HepG2 (cell line): Measurements from ENCODE around the gene GPATCH4. TPM values are rescaled to one million over a fixed set of nuclear protein-coding genes. Genes with fewer than 3 reads are reported as not detected.
A peak's percentile ranks its signal among the peaks of the same experiment; 100 is the strongest.

Source experiments
- ATAC-seq: fragments of 200-7000 bp; cut with Tn5 transposase; 3 replicates; pipeline ENCODE4 v1.9.1; 2020; ENCODE audit warnings: mild to moderate bottlenecking, moderate library complexity
- BruUV-seq: library from RNA; stranded (reverse); fragments of 400-500 nt; replicated peaks from 2 replicates; lab custom pipeline; 2021; lab: Mats Ljungman, UMichigan
- CTCF ChIA-PET: fragments of 300-600 bp; formaldehyde crosslinking; extraction: SDS; loops from one replicate; lab custom pipeline; 2021; ENCODE audit warnings: low total read pairs, inconsistent platforms, low intra/inter-chr PET ratio; lab: Yijun Ruan, JAX
- POLR2A ChIA-PET: fragments of 350-600 bp; sonication (Branson Sonifier 250); formaldehyde crosslinking; loops from one replicate; lab custom pipeline; 2020; ENCODE audit warnings: antibody characterized with exemption, inconsistent platforms; lab: Yijun Ruan, JAX
- DNase-seq: peaks from one replicate; pipeline ENCODE4 v3.0.0-alpha.2; 2015; ENCODE audit warnings: low spot score
- FAIRE-seq: peaks from 3 replicates; lab custom pipeline; 2011; peaks lifted over from hg19 to GRCh38; lab: Jason Lieb, UNC
- H2AFZ ChIP-seq: one replicate; pipeline ENCODE4 v1.6.1; 2011; ENCODE audit warnings: low read length, inconsistent platforms
- H3K27ac ChIP-seq: fragments of 300-600 bp; 3 replicates; pipeline ENCODE4 v1.8.0; 2011; ENCODE audit warnings: mixed run types, mild to moderate bottlenecking, mixed read lengths, low read length, inconsistent platforms; ENCODE audit not compliant: insufficient read depth; ENCODE audit errors: extremely low read length
- H3K27me3 ChIP-seq, 2 experiments: fragments of 200-600 bp in 1 of 2; 2 replicates in 1 of 2; 3 replicates in 1 of 2; pipeline versions ENCODE4 v1.6.0 to v1.8.0; 2011; ENCODE audit warnings: low read length in 2 of 2, mild to moderate bottlenecking in 2 of 2, moderate library complexity in 2 of 2, inconsistent platforms in 1 of 2; ENCODE audit not compliant: insufficient read depth in 2 of 2, control insufficient read depth in 1 of 2
- H3K36me3 ChIP-seq, 2 experiments: fragments of 200-600 bp in 1 of 2; replicated peaks in 1 of 2; 2 replicates in 1 of 2; 3 replicates in 1 of 2; pipeline versions ENCODE4 v1.5.1 to v1.8.0; 2011; ENCODE audit warnings: low read length in 2 of 2, inconsistent platforms in 1 of 2; ENCODE audit not compliant: insufficient read depth in 2 of 2, control insufficient read depth in 1 of 2
- H3K4me1 ChIP-seq: 2 replicates; pipeline ENCODE4 v1.5.1; 2012; ENCODE audit warnings: low read length, inconsistent platforms; ENCODE audit not compliant: insufficient read depth
- H3K4me2 ChIP-seq: 2 replicates; pipeline ENCODE4 v1.6.0; 2011; ENCODE audit warnings: low read depth, low read length, inconsistent platforms
- H3K4me3 ChIP-seq, 3 experiments: fragments of 200-600 bp in 1 of 3; sonication (generic), shearing (Covaris generic) in 1 of 3; replicated peaks in 1 of 3; 2 replicates each; pipeline ENCODE4 v1.5.1; 2011 to 2016; ENCODE audit warnings: low read length in 3 of 3, inconsistent platforms in 2 of 3, low read depth in 2 of 3, mild to moderate bottlenecking in 2 of 3, control low read depth in 1 of 3, mixed read lengths in 1 of 3; ENCODE audit not compliant: insufficient read depth in 1 of 3
- H3K79me2 ChIP-seq: one replicate; pipeline ENCODE4 v1.6.1; 2011; ENCODE audit warnings: low read length, inconsistent platforms; ENCODE audit not compliant: insufficient read depth
- H3K9ac ChIP-seq: 2 replicates; pipeline ENCODE4 v1.6.0; 2011; ENCODE audit warnings: mild to moderate bottlenecking, low read depth, low read length, inconsistent platforms; ENCODE audit not compliant: insufficient read depth
- H3K9me3 ChIP-seq: 2 replicates; pipeline ENCODE4 v1.5.1; 2012; ENCODE audit warnings: mild to moderate bottlenecking, low read length
- H4K20me1 ChIP-seq: 2 replicates; pipeline ENCODE4 v1.6.0; 2011; ENCODE audit warnings: inconsistent platforms, mild to moderate bottlenecking, low read length, moderate library complexity; ENCODE audit not compliant: insufficient read depth
- JUN ChIP-seq: sonication (generic); formaldehyde crosslinking; IDR thresholded peaks from 2 replicates; pipeline ENCODE4 v1.4.0; 2020; ENCODE audit warnings: mild to moderate bottlenecking, missing genetic modification reagents
- PHF20 ChIP-seq: sonication (generic); formaldehyde crosslinking; IDR thresholded peaks from 2 replicates; pipeline ENCODE4 v1.5.0; 2020; ENCODE audit warnings: mild to moderate bottlenecking, missing genetic modification reagents
- SPEN ChIP-seq: sonication (generic); formaldehyde crosslinking; IDR thresholded peaks from 2 replicates; pipeline ENCODE4 v1.5.1; 2020; ENCODE audit warnings: low read depth, mild to moderate bottlenecking, missing genetic modification reagents
- ZNF44 ChIP-seq: sonication (generic); formaldehyde crosslinking; IDR thresholded peaks from 2 replicates; pipeline ENCODE4 v1.5.1; 2020; ENCODE audit warnings: mild to moderate bottlenecking, missing genetic modification reagents
- ZSCAN29 ChIP-seq: sonication (generic); formaldehyde crosslinking; conservative IDR thresholded peaks from 2 replicates; pipeline ENCODE4 v1.4.0; 2020; ENCODE audit warnings: mild to moderate bottlenecking, missing genetic modification reagents
- WGBS: methylation state at CpG from one replicate; pipeline ENCODE4 v1.1.6; 2017; ENCODE audit warnings: low lambda C conversion rate; 5-methylcytosine and 5-hydroxymethylcytosine counted together
- in situ Hi-C: cut with HindIII; loops from 2 replicates; pipeline ENCODE4 v1.10.0; 2017; ENCODE audit warnings: low pct_unique_long_range_greater_than_20kb; ENCODE audit not compliant: extremely low pct_ligation_motif_present
- intact Hi-C: fragments of 100-400 bp; cut with micrococcal nuclease; formaldehyde crosslinking; loops from one replicate; pipeline ENCODE4 v1.10.0; 2022; ENCODE audit not compliant: unreplicated experiment
- polyA plus RNA-seq, 8 experiments: library from polyadenylated mRNA; depleted of rRNA in 3 of 8; stranded (reverse) in 7 of 8; unstranded in 1 of 8; fragments of >200 nt; fragmentation: Illumina TruSeq in 4 of 8; extraction: Trizol in 4 of 8; gene quantifications; 2 replicates each; pipeline versions ENCODE4 v1.2.1 to v1.2.3, GENCODE V29; 2011 to 2016; ENCODE audit warnings: low read depth in 4 of 8, missing spikeins in 1 of 8, mixed read lengths in 1 of 8; ENCODE audit not compliant: insufficient read depth in 1 of 8
- total RNA-seq, 5 experiments: library from RNA; depleted of rRNA; stranded (reverse); fragments of >200 nt; fragmentation: Illumina TruSeq; extraction: Trizol; gene quantifications; 2 replicates each; pipeline ENCODE4 v1.2.3, GENCODE V29; 2016; ENCODE audit warnings: low read depth in 1 of 5
- TF ChIP-seq, protein P1 (sequence below): sonication (generic); formaldehyde crosslinking; IDR thresholded peaks from 2 replicates; pipeline ENCODE4 v1.5.1; 2020; ENCODE audit warnings: mild to moderate bottlenecking, missing genetic modification reagents, moderate library complexity
- TF ChIP-seq, protein P2 (sequence below): sonication (generic); formaldehyde crosslinking; IDR thresholded peaks from 2 replicates; pipeline ENCODE4 v1.4.0; 2020; ENCODE audit warnings: mild to moderate bottlenecking, missing genetic modification reagents

The GPATCH4 gene
- total and polyA plus RNA-seq, 2 of the 13 experiments (the other 11 are each of a cell fraction or from before 2014, with no cell fraction given) = 19.2 to 37.9 TPM

DNA sequence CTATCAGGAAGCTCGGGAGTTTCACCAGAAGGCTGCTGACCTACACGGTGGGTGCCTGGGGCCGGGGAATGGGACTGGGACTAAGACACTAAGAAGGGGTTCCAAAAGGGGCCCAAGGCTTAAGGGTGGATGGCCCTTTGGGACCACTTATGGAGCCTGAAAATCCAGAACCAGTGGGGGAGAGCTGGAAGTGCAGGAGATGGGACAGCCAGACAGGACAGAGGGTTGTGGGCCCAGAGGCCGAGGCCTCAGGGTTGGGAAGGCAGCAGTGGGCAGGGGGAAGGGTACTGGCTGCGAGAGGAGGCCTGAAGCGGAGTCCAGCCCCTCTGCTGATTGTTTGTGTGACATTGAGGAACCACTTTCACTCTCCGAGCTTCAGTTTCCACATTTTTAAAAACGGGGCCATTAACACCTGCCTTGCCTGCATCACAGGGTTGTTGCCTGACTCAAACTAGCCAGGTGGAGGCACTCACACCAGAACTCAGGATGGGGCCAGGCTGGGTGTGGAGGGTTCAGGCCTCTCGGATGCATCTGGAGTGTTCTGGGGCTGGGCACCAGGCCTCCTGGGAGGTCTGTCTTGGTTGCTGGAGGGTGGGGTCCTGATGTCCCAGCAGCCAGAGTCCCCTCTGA is 18.8 kb downstream of the GPATCH4 start:
- in situ Hi-C loops = no loop called here
- peak overlapping the region; percentile 72 for H3K4me2 ChIP-seq
- no peaks in the 10 kb centered on the region for H3K79me2 ChIP-seq
- WGBS = 7% methylated on average over 8 of the region's 9 CpGs
- ChIA-PET POLR2A (interaction anchor here (1.0 to 1.6 kb wide), 3 partner anchors 9 to 78 kb away, joined by 5 to 10 read pairs (median 6); partner anchors contain the start of gene NAXE), CTCF (interaction anchor here (5.8 kb wide), 1 partner anchor 26 kb away, joined by 86 read pairs; no protein-coding TSS in a partner anchor)
- no peaks in the 10 kb centered on the region for H3K36me3 ChIP-seq
- H3K4me3 ChIP-seq = peak overlapping the region in 2 of 3 experiments; percentile 2 to 50; a peak in 3 of 6 replicates
- H3K9me3 ChIP-seq = no peaks in the 10 kb centered on the region
- intact Hi-C loops = loop anchor here (5.0 kb wide), 1 partner anchor 80 kb away; the partner anchor contains the start of gene MEF2D
- H3K4me1 ChIP-seq = 0 out of 2 replicates have a peak, but pooled peaks cover 14% of the 10 kb centered on the region
- peak overlapping the region; percentile 77 for H2AFZ ChIP-seq
- no peak for DNase-seq
- peaks cover 6 to 39% of the 10 kb centered on the region in 2 experiments; a peak in 4 of 5 replicates for H3K27me3 ChIP-seq
- no peaks in the 10 kb centered on the region for H4K20me1 ChIP-seq
- FAIRE-seq = no peak
- no TSS peak for BruUV-seq
- no peak overlapping the region for H3K27ac ChIP-seq
- ATAC-seq = peak; percentile 27
- peak overlapping the region; percentile 58 for H3K9ac ChIP-seq
- TF ChIP-seq ZNF44 (CRISPR knock-in tag) (no peak), SPEN (CRISPR knock-in tag) (0 out of 2 replicates have a peak, but pooled peaks have one; percentile 5), ZSCAN29 (no peak), JUN (CRISPR knock-in tag) (no peak), PHF20 (0 out of 2 replicates have a peak, but pooled peaks have one; percentile 25)
- TF ChIP-seq, protein P1, sequence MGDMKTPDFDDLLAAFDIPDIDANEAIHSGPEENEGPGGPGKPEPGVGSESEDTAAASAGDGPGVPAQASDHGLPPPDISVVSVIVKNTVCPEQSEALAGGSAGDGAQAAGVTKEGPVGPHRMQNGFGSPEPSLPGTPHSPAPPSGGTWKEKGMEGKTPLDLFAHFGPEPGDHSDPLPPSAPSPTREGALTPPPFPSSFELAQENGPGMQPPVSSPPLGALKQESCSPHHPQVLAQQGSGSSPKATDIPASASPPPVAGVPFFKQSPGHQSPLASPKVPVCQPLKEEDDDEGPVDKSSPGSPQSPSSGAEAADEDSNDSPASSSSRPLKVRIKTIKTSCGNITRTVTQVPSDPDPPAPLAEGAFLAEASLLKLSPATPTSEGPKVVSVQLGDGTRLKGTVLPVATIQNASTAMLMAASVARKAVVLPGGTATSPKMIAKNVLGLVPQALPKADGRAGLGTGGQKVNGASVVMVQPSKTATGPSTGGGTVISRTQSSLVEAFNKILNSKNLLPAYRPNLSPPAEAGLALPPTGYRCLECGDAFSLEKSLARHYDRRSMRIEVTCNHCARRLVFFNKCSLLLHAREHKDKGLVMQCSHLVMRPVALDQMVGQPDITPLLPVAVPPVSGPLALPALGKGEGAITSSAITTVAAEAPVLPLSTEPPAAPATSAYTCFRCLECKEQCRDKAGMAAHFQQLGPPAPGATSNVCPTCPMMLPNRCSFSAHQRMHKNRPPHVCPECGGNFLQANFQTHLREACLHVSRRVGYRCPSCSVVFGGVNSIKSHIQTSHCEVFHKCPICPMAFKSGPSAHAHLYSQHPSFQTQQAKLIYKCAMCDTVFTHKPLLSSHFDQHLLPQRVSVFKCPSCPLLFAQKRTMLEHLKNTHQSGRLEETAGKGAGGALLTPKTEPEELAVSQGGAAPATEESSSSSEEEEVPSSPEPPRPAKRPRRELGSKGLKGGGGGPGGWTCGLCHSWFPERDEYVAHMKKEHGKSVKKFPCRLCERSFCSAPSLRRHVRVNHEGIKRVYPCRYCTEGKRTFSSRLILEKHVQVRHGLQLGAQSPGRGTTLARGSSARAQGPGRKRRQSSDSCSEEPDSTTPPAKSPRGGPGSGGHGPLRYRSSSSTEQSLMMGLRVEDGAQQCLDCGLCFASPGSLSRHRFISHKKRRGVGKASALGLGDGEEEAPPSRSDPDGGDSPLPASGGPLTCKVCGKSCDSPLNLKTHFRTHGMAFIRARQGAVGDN (CRISPR knock-in tag) = peak; percentile 10; the same call in 1 of the 2 replicates
- TF ChIP-seq, protein P2, sequence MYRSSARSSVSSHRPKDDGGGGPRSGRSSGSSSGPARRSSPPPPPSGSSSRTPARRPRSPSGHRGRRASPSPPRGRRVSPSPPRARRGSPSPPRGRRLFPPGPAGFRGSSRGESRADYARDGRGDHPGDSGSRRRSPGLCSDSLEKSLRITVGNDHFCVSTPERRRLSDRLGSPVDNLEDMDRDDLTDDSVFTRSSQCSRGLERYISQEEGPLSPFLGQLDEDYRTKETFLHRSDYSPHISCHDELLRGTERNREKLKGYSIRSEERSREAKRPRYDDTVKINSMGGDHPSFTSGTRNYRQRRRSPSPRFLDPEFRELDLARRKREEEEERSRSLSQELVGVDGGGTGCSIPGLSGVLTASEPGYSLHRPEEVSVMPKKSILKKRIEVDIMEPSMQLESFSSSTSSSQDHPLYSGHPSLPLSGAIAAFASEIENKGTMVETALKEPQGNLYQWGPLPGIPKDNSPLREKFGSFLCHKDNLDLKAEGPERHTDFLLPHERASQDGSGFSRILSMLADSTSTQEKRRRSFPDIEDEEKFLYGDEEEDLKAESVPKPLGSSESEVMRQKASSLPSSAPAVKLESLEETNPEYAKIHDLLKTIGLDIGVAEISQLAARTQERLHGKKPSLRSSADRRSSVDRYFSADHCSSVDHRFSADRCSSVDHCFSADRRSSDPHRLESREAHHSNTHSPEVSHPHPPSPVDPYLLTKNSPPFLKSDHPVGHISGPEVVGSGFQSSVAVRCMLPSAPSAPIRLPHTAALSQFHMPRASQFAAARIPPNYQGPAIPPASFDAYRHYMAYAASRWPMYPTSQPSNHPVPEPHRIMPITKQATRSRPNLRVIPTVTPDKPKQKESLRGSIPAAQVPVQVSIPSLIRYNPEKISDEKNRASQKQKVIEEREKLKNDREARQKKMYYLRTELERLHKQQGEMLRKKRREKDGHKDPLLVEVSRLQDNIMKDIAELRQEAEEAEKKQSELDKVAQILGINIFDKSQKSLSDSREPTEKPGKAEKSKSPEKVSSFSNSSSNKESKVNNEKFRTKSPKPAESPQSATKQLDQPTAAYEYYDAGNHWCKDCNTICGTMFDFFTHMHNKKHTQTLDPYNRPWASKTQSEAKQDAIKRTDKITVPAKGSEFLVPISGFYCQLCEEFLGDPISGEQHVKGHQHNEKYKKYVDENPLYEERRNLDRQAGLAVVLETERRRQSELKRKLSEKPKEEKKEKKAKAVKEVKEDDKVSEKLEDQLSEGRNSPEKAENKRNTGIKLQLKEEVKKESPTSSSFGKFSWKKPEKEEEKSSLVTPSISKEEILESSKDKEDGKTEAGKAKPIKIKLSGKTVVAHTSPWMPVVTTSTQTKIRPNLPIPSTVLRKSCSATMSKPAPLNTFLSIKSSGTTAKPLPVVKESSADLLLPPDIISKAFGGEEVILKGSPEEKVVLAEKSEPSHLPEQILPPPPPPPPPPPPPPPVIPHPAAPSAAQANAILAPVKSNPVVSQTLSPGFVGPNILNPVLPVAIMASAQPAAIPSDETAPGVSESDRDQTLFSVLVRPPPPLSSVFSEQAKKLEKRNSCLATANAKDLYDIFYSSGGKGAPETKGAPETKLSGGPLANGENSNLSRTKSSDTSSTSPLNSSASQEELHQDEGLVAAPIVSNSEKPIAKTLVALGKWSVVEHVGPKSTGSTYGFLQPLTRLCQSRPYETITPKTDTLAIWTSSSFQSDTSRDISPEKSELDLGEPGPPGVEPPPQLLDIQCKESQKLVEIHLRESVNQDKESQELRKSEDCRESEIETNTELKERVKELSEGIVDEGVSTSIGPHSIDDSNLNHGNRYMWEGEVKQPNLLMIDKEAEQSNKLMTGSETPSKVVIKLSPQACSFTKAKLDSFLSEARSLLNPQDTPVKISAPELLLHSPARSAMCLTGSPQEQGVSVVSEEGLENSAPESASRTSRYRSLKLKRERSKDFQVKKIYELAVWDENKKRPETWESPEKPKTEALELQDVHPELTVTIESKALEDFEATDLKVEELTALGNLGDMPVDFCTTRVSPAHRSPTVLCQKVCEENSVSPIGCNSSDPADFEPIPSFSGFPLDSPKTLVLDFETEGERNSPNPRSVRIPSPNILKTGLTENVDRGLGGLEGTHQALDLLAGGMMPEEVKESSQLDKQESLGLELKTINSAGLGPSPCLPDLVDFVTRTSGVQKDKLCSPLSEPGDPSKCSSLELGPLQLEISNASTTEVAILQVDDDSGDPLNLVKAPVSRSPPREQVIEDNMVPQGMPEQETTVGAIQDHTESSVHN = no peak
